Transverse colon (tissue), 3 donors: ENCODE measurements around the gene MAFF.

Experiments
- POLR2A ChIP-seq: fragments of 450-650 bp; IDR thresholded peaks from one replicate; pipeline ENCODE4 v1.6.1; 2016; ENCODE audit warnings: antibody characterized with exemption, mild to moderate bottlenecking, moderate library complexity
- TF ChIP-seq, protein P1 (sequence below), 5 experiments: fragments of 200-600 bp in 3 of 5; fragments of 450-650 bp in 2 of 5; sonication (generic) in 3 of 5; IDR thresholded peaks; 1 replicate in 2 of 5; 2 replicates in 3 of 5; pipeline ENCODE4 v1.5.1; 2016 to 2017; ENCODE audit warnings: antibody characterized with exemption in 5 of 5, inconsistent platforms in 3 of 5, mild to moderate bottlenecking in 2 of 5, moderate library complexity in 1 of 5

DNA sequence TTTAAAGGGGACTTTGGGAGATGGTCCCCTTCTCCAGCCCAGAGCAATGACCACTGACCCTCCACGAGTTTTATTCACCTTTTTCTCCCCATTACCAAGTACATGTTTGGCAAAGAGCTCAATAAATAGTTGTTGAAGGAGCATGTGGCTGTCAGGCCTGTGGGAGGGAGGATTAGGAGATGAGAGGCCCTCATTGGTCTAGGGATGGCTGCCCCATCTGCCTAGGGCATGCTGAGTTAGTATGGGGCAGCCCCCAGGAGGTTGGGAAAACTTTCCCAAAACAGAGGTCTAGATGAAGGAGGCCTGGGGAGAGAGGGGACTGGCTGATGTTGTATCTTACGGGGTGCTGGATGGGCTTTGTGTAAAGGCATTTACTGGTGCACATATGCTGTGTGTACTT lies 10.6 kb downstream of the MAFF start:
- no peak for TF ChIP-seq POLR2A
- TF ChIP-seq, protein P1, sequence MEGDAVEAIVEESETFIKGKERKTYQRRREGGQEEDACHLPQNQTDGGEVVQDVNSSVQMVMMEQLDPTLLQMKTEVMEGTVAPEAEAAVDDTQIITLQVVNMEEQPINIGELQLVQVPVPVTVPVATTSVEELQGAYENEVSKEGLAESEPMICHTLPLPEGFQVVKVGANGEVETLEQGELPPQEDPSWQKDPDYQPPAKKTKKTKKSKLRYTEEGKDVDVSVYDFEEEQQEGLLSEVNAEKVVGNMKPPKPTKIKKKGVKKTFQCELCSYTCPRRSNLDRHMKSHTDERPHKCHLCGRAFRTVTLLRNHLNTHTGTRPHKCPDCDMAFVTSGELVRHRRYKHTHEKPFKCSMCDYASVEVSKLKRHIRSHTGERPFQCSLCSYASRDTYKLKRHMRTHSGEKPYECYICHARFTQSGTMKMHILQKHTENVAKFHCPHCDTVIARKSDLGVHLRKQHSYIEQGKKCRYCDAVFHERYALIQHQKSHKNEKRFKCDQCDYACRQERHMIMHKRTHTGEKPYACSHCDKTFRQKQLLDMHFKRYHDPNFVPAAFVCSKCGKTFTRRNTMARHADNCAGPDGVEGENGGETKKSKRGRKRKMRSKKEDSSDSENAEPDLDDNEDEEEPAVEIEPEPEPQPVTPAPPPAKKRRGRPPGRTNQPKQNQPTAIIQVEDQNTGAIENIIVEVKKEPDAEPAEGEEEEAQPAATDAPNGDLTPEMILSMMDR (IDR thresholded peaks at IDR 0.05) = no peak
